Ascending aorta (tissue), 2 donors: ENCODE measurements around the gene MCF2. TPM values are rescaled to one million over a fixed set of nuclear protein-coding genes. Genes with fewer than 3 reads are reported as not detected.
"Not testable (repeated sequence)": the region's sequence is repeated elsewhere in the genome, so short reads cannot be mapped to it uniquely, and the experiment has no call there.

Source experiments
- DNase-seq, 2 donors: peaks; one replicate each; pipeline ENCODE4 v3.0.0-alpha.2; 2019; ENCODE audit warnings: low spot score in 2 of 2
- H3K27ac ChIP-seq, 2 donors: fragments of 200-600 bp; sonication (generic); one replicate each; pipeline ENCODE4 v1.5.1; 2016 to 2017; ENCODE audit warnings: mild to moderate bottlenecking in 1 of 2
- H3K27me3 ChIP-seq: fragments of 200-600 bp; sonication (generic); one replicate; pipeline ENCODE4 v1.5.1; 2017
- H3K36me3 ChIP-seq, 2 donors: fragments of 200-600 bp; sonication (generic); one replicate each; pipeline ENCODE4 v1.5.1; 2016
- H3K4me1 ChIP-seq, 2 donors: fragments of 200-600 bp; sonication (generic); one replicate each; pipeline ENCODE4 v1.5.1; 2016 to 2017; ENCODE audit warnings: mild to moderate bottlenecking in 1 of 2
- H3K4me3 ChIP-seq, 2 donors: fragments of 200-600 bp; sonication (generic); one replicate each; pipeline ENCODE4 v1.5.1; 2016 to 2017; ENCODE audit warnings: mild to moderate bottlenecking in 1 of 2
- H3K9me3 ChIP-seq, 2 donors: fragments of 200-600 bp; sonication (generic); one replicate each; pipeline ENCODE4 v1.5.1; 2016
- CTCF ChIP-seq, 3 experiments: fragments of 200-600 bp in 2 of 3; fragments of 450-650 bp in 1 of 3; sonication (generic) in 2 of 3; IDR thresholded peaks; one replicate each; pipeline ENCODE4 v1.5.1; 2016 to 2019; ENCODE audit warnings: antibody characterized with exemption in 3 of 3, mild to moderate bottlenecking in 1 of 3, moderate library complexity in 1 of 3
- intact Hi-C: fragments of 100-400 bp; cut with DNase I; formaldehyde crosslinking; loops from one replicate; pipeline ENCODE4 v1.15.1; 2023
- total RNA-seq: library from RNA; depleted of rRNA; stranded (reverse); fragments of >200 nt; gene quantifications from one replicate; pipeline ENCODE4 v1.1.0, GENCODE V29; 2016

The MCF2 gene
- total RNA-seq, 1 donor from 2014 or later: not detected

- Histone ChIP-seq H3K9me3 (no peaks in the 10 kb centered on the region), H3K4me1 (no peaks in the 10 kb centered on the region), H3K36me3 (no peaks in the 10 kb centered on the region), H3K27me3 (no peaks in the 10 kb centered on the region), H3K27ac (no peak overlapping the region), H3K4me3 (no peak overlapping the region)
- no peak for DNase-seq
- intact Hi-C loops: no loop called here
- no peak for TF ChIP-seq CTCF (IDR thresholded peaks at IDR 0.05)
Measured at GRCh38 chrX:139702658-139703057, 5.3 kb downstream of the MCF2 start.

- H3K4me3 ChIP-seq: peak overlapping the region in 1 of 2 donors; percentile 63
- H3K27me3 ChIP-seq: no peaks in the 10 kb centered on the region
- H3K36me3 ChIP-seq: no peaks in the 10 kb centered on the region
- H3K27ac ChIP-seq: no peak overlapping the region
- TF ChIP-seq CTCF (IDR thresholded peaks at IDR 0.05): no peak
- intact Hi-C loops: no loop called here
- no peaks in the 10 kb centered on the region for H3K4me1 ChIP-seq
- DNase-seq: no peak
- no peaks in the 10 kb centered on the region for H3K9me3 ChIP-seq
Measured at GRCh38 chrX:139692908-139693307, 15.1 kb downstream of the MCF2 start.

- no peaks in the 10 kb centered on the region for H3K9me3 ChIP-seq
- no peak overlapping the region for H3K27ac ChIP-seq
- TF ChIP-seq CTCF (IDR thresholded peaks at IDR 0.05): no peak
- H3K36me3 ChIP-seq: no peaks in the 10 kb centered on the region
- peak overlapping the region; percentile 44 to 63 for H3K4me3 ChIP-seq
- H3K27me3 ChIP-seq: no peaks in the 10 kb centered on the region
- no peak for DNase-seq
- no peaks in the 10 kb centered on the region for H3K4me1 ChIP-seq
- intact Hi-C loops: no loop called here
Measured at GRCh38 chrX:139692506-139692849, 15.5 kb downstream of the MCF2 start.

- DNase-seq: no peak
- H3K36me3 ChIP-seq: no peaks in the 10 kb centered on the region
- H3K4me1 ChIP-seq: no peaks in the 10 kb centered on the region
- TF ChIP-seq CTCF (IDR thresholded peaks at IDR 0.05): no peak
- H3K9me3 ChIP-seq: no peaks in the 10 kb centered on the region
- intact Hi-C loops: no loop called here
- H3K4me3 ChIP-seq: peak overlapping the region; percentile 44 to 63
- H3K27ac ChIP-seq: no peak overlapping the region
- no peaks in the 10 kb centered on the region for H3K27me3 ChIP-seq
Measured at GRCh38 chrX:139691843-139692505, 16.0 kb downstream of the MCF2 start.

GRCh38 chrX:139691493-139691842 is 16.5 kb downstream of the MCF2 start:
- no peak for TF ChIP-seq CTCF (IDR thresholded peaks at IDR 0.05)
- no peak for DNase-seq
- intact Hi-C loops: no loop called here
- no peaks in the 10 kb centered on the region for H3K9me3 ChIP-seq
- H3K27me3 ChIP-seq: no peaks in the 10 kb centered on the region
- peak overlapping the region; percentile 44 to 63 for H3K4me3 ChIP-seq
- no peaks in the 10 kb centered on the region for H3K36me3 ChIP-seq
- H3K4me1 ChIP-seq: no peaks in the 10 kb centered on the region
- no peak overlapping the region for H3K27ac ChIP-seq

- H3K27ac ChIP-seq, intact Hi-C loops, H3K36me3 ChIP-seq, H3K27me3 ChIP-seq, H3K4me1 ChIP-seq, H3K9me3 ChIP-seq, DNase-seq, H3K4me3 ChIP-seq: not testable (repeated sequence)
Measured at GRCh38 chrX:139685175-139685574, 22.8 kb downstream of the MCF2 start.
